WERI-Rb-1 (cell line): Measurements from ENCODE around the gene MACROD2.

Source experiments
- DNase-seq: peaks from one replicate; pipeline ENCODE4 v3.0.0-alpha.2; 2020
- H3K27ac ChIP-seq: fragments of 250-450 bp; sonication (Bioruptor Pico); 2 replicates; pipeline ENCODE4 v1.5.1; 2020; ENCODE audit warnings: mild to moderate bottlenecking, moderate library complexity
- H3K27me3 ChIP-seq: fragments of 250-450 bp; sonication (Bioruptor Pico); 2 replicates; pipeline ENCODE4 v1.5.1; 2021; ENCODE audit warnings: mild to moderate bottlenecking, low read depth, moderate library complexity; ENCODE audit not compliant: insufficient read depth, severe bottlenecking
- H3K36me3 ChIP-seq: fragments of 250-450 bp; sonication (Bioruptor Pico); 2 replicates; pipeline ENCODE4 v1.5.1; 2020; ENCODE audit warnings: mild to moderate bottlenecking, moderate library complexity
- H3K4me3 ChIP-seq: 2 replicates; pipeline ENCODE4 v1.5.1; 2011; ENCODE audit warnings: low read depth, mild to moderate bottlenecking, control low read depth, low read length
- H3K9me3 ChIP-seq: fragments of 250-450 bp; sonication (Bioruptor Pico); 2 replicates; pipeline ENCODE4 v1.5.1; 2021; ENCODE audit warnings: mild to moderate bottlenecking, moderate library complexity; ENCODE audit not compliant: severe bottlenecking
- CTCF ChIP-seq: IDR thresholded peaks from 2 replicates; pipeline ENCODE4 v1.5.1; 2011; ENCODE audit warnings: low read depth, mild to moderate bottlenecking, control low read depth, inconsistent platforms, low read length

The MACROD2 gene

DNA sequence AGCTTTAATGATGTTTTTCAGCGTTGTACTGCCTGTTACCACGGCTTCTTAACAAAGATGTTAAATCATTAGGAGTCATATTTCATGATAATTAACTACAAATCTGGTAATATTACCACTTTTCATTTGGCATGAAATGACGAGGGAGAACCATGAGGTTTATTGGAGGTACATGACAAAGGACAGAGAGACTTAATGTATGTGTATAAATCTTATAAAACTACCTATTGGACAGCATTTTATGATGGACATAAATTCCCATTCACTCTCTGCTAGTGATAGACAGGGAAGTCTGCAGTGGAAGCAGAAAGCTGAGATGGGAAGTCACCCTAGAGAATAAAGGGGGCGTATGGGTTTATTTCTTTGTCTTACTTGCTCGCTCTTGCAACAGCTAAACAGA is 1292.0 kb downstream of the MACROD2 start:
- Histone ChIP-seq H3K4me3 (no peak overlapping the region), H3K36me3 (no peaks in the 10 kb centered on the region), H3K27ac (no peak overlapping the region), H3K27me3 (no peaks in the 10 kb centered on the region), H3K9me3 (no peaks in the 10 kb centered on the region)
- no peak for TF ChIP-seq CTCF
- no peak for DNase-seq

GRCh38 chr20:15288106-15288505 is 1292.8 kb downstream of the MACROD2 start:
- no peak overlapping the region for H3K27ac ChIP-seq
- no peaks in the 10 kb centered on the region for H3K9me3 ChIP-seq
- no peaks in the 10 kb centered on the region for H3K36me3 ChIP-seq
- no peak for TF ChIP-seq CTCF
- no peak overlapping the region for H3K4me3 ChIP-seq
- H3K27me3 ChIP-seq: no peaks in the 10 kb centered on the region
- DNase-seq: no peak

- DNase-seq: no peak
- Histone ChIP-seq H3K4me3 (no peak overlapping the region), H3K36me3 (no peaks in the 10 kb centered on the region), H3K27ac (no peak overlapping the region), H3K27me3 (no peaks in the 10 kb centered on the region), H3K9me3 (no peaks in the 10 kb centered on the region)
- no peak for TF ChIP-seq CTCF
These were observed 1294.0 kb downstream of the MACROD2 start for GRCh38 chr20:15289337-15289736.

DNA sequence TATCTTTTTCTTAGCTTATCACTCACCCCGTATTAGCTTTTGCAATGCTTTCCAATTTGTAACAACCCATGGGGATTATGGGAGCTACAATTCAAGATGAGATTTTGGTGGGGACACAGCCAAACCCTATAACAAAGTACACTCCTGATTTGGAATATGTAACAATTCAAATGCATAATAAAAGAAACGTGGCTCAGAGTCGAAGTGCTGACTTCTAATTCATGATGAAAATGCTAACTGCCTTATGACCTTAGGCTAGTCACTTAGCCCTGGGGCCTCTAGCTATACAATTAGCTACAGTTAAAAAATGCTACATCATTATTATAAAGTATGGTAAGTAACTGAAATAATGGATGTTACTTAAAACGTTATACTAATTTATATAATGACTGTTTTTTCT is 1297.1 kb downstream of the MACROD2 start:
- TF ChIP-seq CTCF: no peak
- Histone ChIP-seq H3K4me3 (no peak overlapping the region), H3K9me3 (no peaks in the 10 kb centered on the region), H3K27me3 (no peaks in the 10 kb centered on the region), H3K27ac (no peak overlapping the region), H3K36me3 (no peaks in the 10 kb centered on the region)
- no peak for DNase-seq

- DNase-seq: no peak
- Histone ChIP-seq H3K27me3 (no peaks in the 10 kb centered on the region), H3K9me3 (no peaks in the 10 kb centered on the region), H3K4me3 (no peak overlapping the region), H3K27ac (no peak overlapping the region), H3K36me3 (no peaks in the 10 kb centered on the region)
- no peak for TF ChIP-seq CTCF
These were observed 1301.1 kb downstream of the MACROD2 start for GRCh38 chr20:15296422-15296821.

GRCh38 chr20:15297059-15297875 is 1302.0 kb downstream of the MACROD2 start:
- Histone ChIP-seq H3K27me3 (no peaks in the 10 kb centered on the region), H3K27ac (no peak overlapping the region), H3K9me3 (no peaks in the 10 kb centered on the region), H3K36me3 (no peaks in the 10 kb centered on the region), H3K4me3 (no peak overlapping the region)
- TF ChIP-seq CTCF: no peak
- DNase-seq: no peak
